Upper lobe of left lung (tissue), 4 donors: ENCODE results near the gene RIPK4.

ENCODE experiments used
- CTCF ChIP-seq, 6 experiments: fragments of 450-650 bp in 4 of 6; fragments of 200-600 bp in 2 of 6; sonication (generic) in 2 of 6; IDR thresholded peaks; one replicate each; pipeline ENCODE4 v1.5.1; 2016 to 2019; ENCODE audit warnings: antibody characterized with exemption in 6 of 6
- EP300 ChIP-seq, 4 donors: sonication (generic); formaldehyde crosslinking; IDR thresholded peaks; one replicate each; pipeline ENCODE4 v1.5.1; 2017; ENCODE audit warnings: antibody characterized with exemption in 4 of 4, control low read depth in 2 of 4

- no peak for TF ChIP-seq CTCF (IDR thresholded peaks at IDR 0.05)
- no peak for TF ChIP-seq EP300 (IDR thresholded peaks at IDR 0.05)
Observed at GRCh38 chr21:41781050-41781410, 14.2 kb upstream of the RIPK4 start.
